DMS114 treated with DMSO at 0.1 percent for 48 hours (cell line): ENCODE results near the gene UBTD2.
"Not testable (repeated sequence)": the region's sequence is repeated elsewhere in the genome, so short reads cannot be mapped to it uniquely, and the experiment has no call there.

Experiments used
- DNase-seq: peaks from one replicate; lab custom pipeline; 2025; ENCODE audit not compliant: unreplicated experiment; lab: John Stamatoyannopoulos, UW

The UBTD2 gene

GRCh38 chr5:172283020-172283861 lies at the start of gene UBTD2:
TSS of gene UBTD2 (minus strand) at chr5:172283764. CDS start at chr5:172283665, 99 bp downstream.
- DNase-seq = peak; percentile 51

GRCh38 chr5:172326901-172327300 lies 43.3 kb upstream of the UBTD2 start:
- DNase-seq = not testable (repeated sequence)

- DNase-seq = no peak
Measured at GRCh38 chr5:172325452-172325851, 41.9 kb upstream of the UBTD2 start.

GRCh38 chr5:172322028-172322965 lies 38.7 kb upstream of the UBTD2 start:
- DNase-seq = no peak

GRCh38 chr5:172321593-172321992 lies 38.0 kb upstream of the UBTD2 start:
- DNase-seq = no peak

GRCh38 chr5:172319708-172320441 lies 36.3 kb upstream of the UBTD2 start:
- DNase-seq = no peak

GRCh38 chr5:172315587-172316493 lies 32.3 kb upstream of the UBTD2 start:
- DNase-seq = no peak

- no peak for DNase-seq
Measured at GRCh38 chr5:172313915-172314314, 30.4 kb upstream of the UBTD2 start.

GRCh38 chr5:172312286-172312685 lies 28.7 kb upstream of the UBTD2 start:
- DNase-seq = no peak

GRCh38 chr5:172311605-172312004 lies 28.0 kb upstream of the UBTD2 start:
- no peak for DNase-seq

GRCh38 chr5:172311026-172311425 lies 27.5 kb upstream of the UBTD2 start:
- DNase-seq = no peak

GRCh38 chr5:172305380-172305779 lies 21.8 kb upstream of the UBTD2 start:
- DNase-seq = no peak

- no peak for DNase-seq
Measured at GRCh38 chr5:172303572-172304335, 20.2 kb upstream of the UBTD2 start.

- no peak for DNase-seq
Measured at GRCh38 chr5:172303162-172303561, 19.6 kb upstream of the UBTD2 start.

GRCh38 chr5:172302047-172302710 lies 18.6 kb upstream of the UBTD2 start:
- DNase-seq = no peak

- no peak for DNase-seq
Measured at GRCh38 chr5:172299916-172300439, 16.4 kb upstream of the UBTD2 start.

- no peak for DNase-seq
Measured at GRCh38 chr5:172294831-172295230, 11.3 kb upstream of the UBTD2 start.

- DNase-seq = no peak
Measured at GRCh38 chr5:172293745-172294342, 10.3 kb upstream of the UBTD2 start.
